Stimulated activated CD4-positive, alpha-beta T cell treated with anti-CD3 and anti-CD28 coated beads, Interleukin-1b, Interleukin-23, amount 100 ng/mL, for 48 hours (primary cell): ENCODE measurements around the gene GALNT18.
A peak's percentile ranks its signal among the peaks of the same experiment; 100 is the strongest.

Source experiments
- DNase-seq: peaks from one replicate; pipeline ENCODE4 v3.0.0-alpha.2; 2020

GALNT18 gene

GRCh38 chr11:11624204-11624603 is 2.4 kb upstream of the GALNT18 start:
- DNase-seq: no peak

- no peak for DNase-seq
Observed at GRCh38 chr11:11622772-11623171, 967 bp upstream of the GALNT18 start.

GRCh38 chr11:11622340-11622706 is 518 bp upstream of the GALNT18 start:
- peak; percentile 2 for DNase-seq

- peak; percentile 30 for DNase-seq
Observed at GRCh38 chr11:11620921-11621572, 758 bp downstream of the GALNT18 start.

- DNase-seq: peak; percentile 5
Observed at GRCh38 chr11:11620173-11620920, 1.5 kb downstream of the GALNT18 start.

GRCh38 chr11:11618973-11619435 is 2.8 kb downstream of the GALNT18 start:
- no peak for DNase-seq

GRCh38 chr11:11615086-11615485 is 6.7 kb downstream of the GALNT18 start:
- no peak for DNase-seq

- DNase-seq: no peak
Observed at GRCh38 chr11:11612439-11612838, 9.4 kb downstream of the GALNT18 start.

- DNase-seq: no peak
Observed at GRCh38 chr11:11611381-11611780, 10.4 kb downstream of the GALNT18 start.

GRCh38 chr11:11608783-11609232 is 13.0 kb downstream of the GALNT18 start:
- no peak for DNase-seq

GRCh38 chr11:11607772-11608171 is 14.0 kb downstream of the GALNT18 start:
- no peak for DNase-seq

GRCh38 chr11:11605821-11606450 is 15.9 kb downstream of the GALNT18 start:
- no peak for DNase-seq

GRCh38 chr11:11605181-11605580 is 16.6 kb downstream of the GALNT18 start:
- no peak for DNase-seq

- no peak for DNase-seq
Observed at GRCh38 chr11:11604370-11604990, 17.3 kb downstream of the GALNT18 start.

- no peak for DNase-seq
Observed at GRCh38 chr11:11602011-11602410, 19.8 kb downstream of the GALNT18 start.

GRCh38 chr11:11600288-11600687 is 21.5 kb downstream of the GALNT18 start:
- DNase-seq: no peak

GRCh38 chr11:11598243-11598642 is 23.6 kb downstream of the GALNT18 start:
- no peak for DNase-seq

GRCh38 chr11:11594162-11594561 is 27.6 kb downstream of the GALNT18 start:
- no peak for DNase-seq

GRCh38 chr11:11592146-11592684 is 29.6 kb downstream of the GALNT18 start:
- DNase-seq: no peak

GRCh38 chr11:11589437-11589836 is 32.4 kb downstream of the GALNT18 start:
- DNase-seq: no peak

- DNase-seq: no peak
Observed at GRCh38 chr11:11588891-11589290, 32.9 kb downstream of the GALNT18 start.

- no peak for DNase-seq
Observed at GRCh38 chr11:11588243-11588642, 33.6 kb downstream of the GALNT18 start.

GRCh38 chr11:11587122-11587521 is 34.7 kb downstream of the GALNT18 start:
- no peak for DNase-seq
